HepG2 (cell line): ENCODE measurements around the gene CEBPA. TPM values are rescaled to one million over a fixed set of nuclear protein-coding genes. Genes with fewer than 3 reads are reported as not detected.

Source experiments
- AFF4 ChIP-seq: sonication (generic); formaldehyde crosslinking; IDR thresholded peaks from 2 replicates; pipeline ENCODE4 v1.4.0; 2020; ENCODE audit warnings: missing genetic modification reagents
- BCL3 ChIP-seq: sonication (generic); formaldehyde crosslinking; IDR thresholded peaks from 2 replicates; pipeline ENCODE4 v1.5.1; 2020; ENCODE audit warnings: mild to moderate bottlenecking, missing genetic modification reagents, moderate library complexity
- FOXC1 ChIP-seq: sonication (generic); formaldehyde crosslinking; IDR thresholded peaks from 2 replicates; pipeline ENCODE4 v1.8.0; 2022; ENCODE audit warnings: mild to moderate bottlenecking, missing genetic modification reagents, borderline replicate concordance
- GFI1 ChIP-seq: sonication (generic); formaldehyde crosslinking; IDR thresholded peaks from 2 replicates; pipeline ENCODE4 v1.5.0; 2020; ENCODE audit warnings: missing genetic modification reagents, mild to moderate bottlenecking, borderline replicate concordance
- GRHL1 ChIP-seq: sonication (generic); formaldehyde crosslinking; conservative IDR thresholded peaks from 2 replicates; pipeline ENCODE4 v1.8.0; 2022; ENCODE audit warnings: missing genetic modification reagents
- HES4 ChIP-seq: sonication (generic); formaldehyde crosslinking; IDR thresholded peaks from 2 replicates; pipeline ENCODE4 v1.9.0; 2021; ENCODE audit warnings: mild to moderate bottlenecking, missing genetic modification reagents, borderline replicate concordance
- HIVEP1 ChIP-seq: sonication (generic); formaldehyde crosslinking; IDR thresholded peaks from 2 replicates; pipeline ENCODE4 v1.4.0; 2020; ENCODE audit warnings: mild to moderate bottlenecking, missing genetic modification reagents
- KDM2A ChIP-seq: sonication (generic); formaldehyde crosslinking; IDR thresholded peaks from 2 replicates; pipeline ENCODE4 v1.4.0; 2020; ENCODE audit warnings: low read depth, missing genetic modification reagents, borderline replicate concordance
- MEF2D ChIP-seq: sonication (generic); formaldehyde crosslinking; IDR thresholded peaks from 2 replicates; pipeline ENCODE4 v1.5.1; 2020; ENCODE audit warnings: mild to moderate bottlenecking, missing genetic modification reagents
- SIN3A ChIP-seq: IDR thresholded peaks from 2 replicates; pipeline ENCODE4 v1.6.1; 2011; ENCODE audit warnings: low read depth, mild to moderate bottlenecking, control low read depth, low read length, borderline replicate concordance
- SNAPC5 ChIP-seq: sonication (generic); formaldehyde crosslinking; IDR thresholded peaks from 2 replicates; pipeline ENCODE4 v1.8.1; 2023; ENCODE audit warnings: mild to moderate bottlenecking, missing genetic modification reagents, borderline replicate concordance
- SRSF9 ChIP-seq: fragments of 200-400 bp; formaldehyde crosslinking; IDR thresholded peaks from 2 replicates; pipeline ENCODE4 v1.6.1; 2018; ENCODE audit warnings: borderline replicate concordance, mild to moderate bottlenecking, low read depth, low read length; ENCODE audit not compliant: insufficient read depth, poor library complexity, severe bottlenecking
- TGIF2 ChIP-seq: IDR thresholded peaks from 2 replicates; pipeline ENCODE4 v1.6.1; 2016; ENCODE audit warnings: control low read depth, missing compliant biosample characterization
- UBTF ChIP-seq: sonication (generic); formaldehyde crosslinking; IDR thresholded peaks from 2 replicates; pipeline ENCODE4 v1.4.0; 2020; ENCODE audit warnings: mild to moderate bottlenecking, missing genetic modification reagents
- ZNF75D ChIP-seq: sonication (generic); formaldehyde crosslinking; IDR thresholded peaks from 2 replicates; pipeline ENCODE4 v1.8.1; 2023; ENCODE audit warnings: missing genetic modification reagents, mild to moderate bottlenecking, borderline replicate concordance
- ZNF780A ChIP-seq: sonication (generic); formaldehyde crosslinking; IDR thresholded peaks from 2 replicates; pipeline ENCODE4 v1.8.0; 2022; ENCODE audit warnings: mild to moderate bottlenecking, missing genetic modification reagents, moderate library complexity
- ZNF841 ChIP-seq: sonication (generic); formaldehyde crosslinking; IDR thresholded peaks from 2 replicates; pipeline ENCODE4 v1.8.1; 2023; ENCODE audit warnings: missing genetic modification reagents, borderline replicate concordance
- polyA plus RNA-seq, 8 experiments: library from polyadenylated mRNA; depleted of rRNA in 3 of 8; stranded (reverse) in 7 of 8; unstranded in 1 of 8; fragments of >200 nt; fragmentation: Illumina TruSeq in 4 of 8; extraction: Trizol in 4 of 8; gene quantifications; 2 replicates each; pipeline versions ENCODE4 v1.2.1 to v1.2.3, GENCODE V29; 2011 to 2016; ENCODE audit warnings: low read depth in 4 of 8, missing spikeins in 1 of 8, mixed read lengths in 1 of 8; ENCODE audit not compliant: insufficient read depth in 1 of 8
- total RNA-seq, 5 experiments: library from RNA; depleted of rRNA; stranded (reverse); fragments of >200 nt; fragmentation: Illumina TruSeq; extraction: Trizol; gene quantifications; 2 replicates each; pipeline ENCODE4 v1.2.3, GENCODE V29; 2016; ENCODE audit warnings: low read depth in 1 of 5

Gene CEBPA
- total and polyA plus RNA-seq, 2 of the 13 experiments (the other 11 are each of a cell fraction or from before 2014, with no cell fraction given), result 24.8 to 103 TPM

GRCh38 chr19:33293255-33294057, 8.9 kb downstream of the CEBPA start (continued):
- TF ChIP-seq HES4 (CRISPR knock-in tag), result no peak
- TF ChIP-seq GFI1, result peak; percentile 69; the same call in 1 of the 2 replicates
- TF ChIP-seq HIVEP1, result 0 out of 2 replicates have a peak, but pooled peaks have one; percentile 20
- TF ChIP-seq GRHL1 (CRISPR knock-in tag), result no peak
- 0 out of 2 replicates have a peak, but pooled peaks have one; percentile 14 for TF ChIP-seq SNAPC5 (CRISPR knock-in tag)
- peak; percentile 68; the same call in 1 of the 2 replicates for TF ChIP-seq TGIF2
- TF ChIP-seq ZNF841, result no peak
- no peak for TF ChIP-seq ZNF75D
- no peak for TF ChIP-seq ZNF780A
- TF ChIP-seq AFF4 (CRISPR knock-in tag), result no peak
- peak; percentile 36; the same call in 1 of the 2 replicates for TF ChIP-seq UBTF (CRISPR knock-in tag)
- TF ChIP-seq MEF2D (CRISPR knock-in tag), result no peak
- no peak; the same call in 1 of the 2 replicates for TF ChIP-seq FOXC1 (CRISPR knock-in tag)
- no peak for TF ChIP-seq BCL3 (CRISPR knock-in tag)
- TF ChIP-seq SRSF9, result no peak
- no peak for TF ChIP-seq SIN3A
- TF ChIP-seq KDM2A (CRISPR knock-in tag), result no peak
